ENCODE results near the gene MBL2. TPM values are rescaled to one million over a fixed set of nuclear protein-coding genes. Genes with fewer than 3 reads are reported as not detected.

The MBL2 gene
- total RNA-seq, 1 experiment from 2014 or later: not detected

GRCh38 chr10:52756295-52756694 lies 16.3 kb downstream of the MBL2 start:
- H3F3A ChIP-seq (ENCODE audit: insufficient read depth, low read depth): no peaks in the 10 kb centered on the region
- no peaks in the 10 kb centered on the region for H3K9me3 ChIP-seq (ENCODE audit: insufficient read depth, low read depth)
- intact Hi-C loops (cut with micrococcal nuclease; ENCODE audit: unreplicated experiment): no loop called here
- no TSS peak for BruUV-seq (replicated peaks)
- no peak overlapping the region for H3K4me3 ChIP-seq
- H3K4me2 ChIP-seq: no peak overlapping the region
- no peak overlapping the region for H2AFZ ChIP-seq
- no peaks in the 10 kb centered on the region for H3K36me3 ChIP-seq (ENCODE audit: low read depth)
- DNase-seq: no peak
- H3K27ac ChIP-seq: no peak overlapping the region
- H3K27me3 ChIP-seq (ENCODE audit: insufficient read depth, low read depth): no peaks in the 10 kb centered on the region
- H4K20me1 ChIP-seq (ENCODE audit: insufficient read depth): no peaks in the 10 kb centered on the region
- TF ChIP-seq EZH2 (IDR thresholded peaks at IDR 0.05; ENCODE audit: low read depth) (no peak), CTCF (conservative IDR thresholded peaks at IDR 0.05) (no peak)
- no peaks in the 10 kb centered on the region for H3K4me1 ChIP-seq (replicated peaks; ENCODE audit: insufficient read depth)
- H3K79me2 ChIP-seq (ENCODE audit: low read depth): no peaks in the 10 kb centered on the region
- CTCF ChIA-PET: no interaction called here
- POLR2A ChIA-PET (ENCODE audit: unreplicated experiment): no interaction called here
- H3K9me2 ChIP-seq (ENCODE audit: insufficient read depth): no peaks in the 10 kb centered on the region

DNA sequence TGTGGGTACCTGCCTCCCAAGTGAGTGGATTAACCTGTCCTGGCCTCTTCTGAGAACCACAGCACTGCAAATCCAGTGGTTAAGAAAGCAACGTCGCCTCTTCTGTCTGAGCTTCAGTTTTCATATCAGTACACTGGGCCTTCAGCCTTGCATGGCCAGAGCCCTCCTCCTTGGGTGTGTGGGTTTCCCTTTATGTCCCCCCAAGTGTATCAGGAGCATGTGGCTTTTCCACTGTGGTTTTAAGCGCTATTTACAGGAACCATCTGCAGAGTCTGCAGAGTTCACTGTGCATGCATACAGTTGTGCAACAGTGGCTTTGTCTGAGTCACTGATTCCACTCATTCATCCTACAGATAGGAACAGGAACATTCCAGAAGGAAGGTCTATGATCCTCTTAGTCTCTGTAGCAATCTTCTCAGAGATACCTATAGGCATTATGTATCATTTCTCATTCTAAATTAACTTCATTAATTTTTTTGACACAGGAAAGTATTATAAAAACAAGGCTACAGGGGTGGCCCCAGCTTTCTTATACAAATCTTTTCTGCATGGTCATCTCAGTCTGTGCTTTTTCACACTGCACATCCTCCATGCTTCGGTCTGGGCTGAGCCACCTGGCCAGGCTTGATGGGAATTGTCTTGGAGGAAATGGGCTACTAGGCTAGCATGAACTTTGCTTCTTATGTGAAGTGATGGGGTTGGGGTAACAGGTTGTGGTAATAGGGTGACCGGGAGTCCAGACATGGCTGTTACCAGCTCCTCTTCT lies 17.1 kb downstream of the MBL2 start:
- H3K27ac ChIP-seq: no peak overlapping the region
- H3K9me2 ChIP-seq (ENCODE audit: insufficient read depth): no peaks in the 10 kb centered on the region
- no peak overlapping the region for H3K4me2 ChIP-seq
- no peaks in the 10 kb centered on the region for H3K4me1 ChIP-seq (replicated peaks; ENCODE audit: insufficient read depth)
- no peaks in the 10 kb centered on the region for H3K9me3 ChIP-seq (ENCODE audit: insufficient read depth, low read depth)
- H3K27me3 ChIP-seq (ENCODE audit: insufficient read depth, low read depth): no peaks in the 10 kb centered on the region
- H2AFZ ChIP-seq: no peak overlapping the region
- no TSS peak for BruUV-seq (replicated peaks)
- ChIA-PET POLR2A (ENCODE audit: unreplicated experiment) (no interaction called here), CTCF (no interaction called here)
- TF ChIP-seq CTCF (conservative IDR thresholded peaks at IDR 0.05): no peak
- no peak for TF ChIP-seq EZH2 (IDR thresholded peaks at IDR 0.05; ENCODE audit: low read depth)
- H4K20me1 ChIP-seq (ENCODE audit: insufficient read depth): no peaks in the 10 kb centered on the region
- H3K36me3 ChIP-seq (ENCODE audit: low read depth): no peaks in the 10 kb centered on the region
- H3F3A ChIP-seq (ENCODE audit: insufficient read depth, low read depth): no peaks in the 10 kb centered on the region
- DNase-seq: no peak
- intact Hi-C loops (cut with micrococcal nuclease; ENCODE audit: unreplicated experiment): no loop called here
- no peaks in the 10 kb centered on the region for H3K79me2 ChIP-seq (ENCODE audit: low read depth)
- H3K4me3 ChIP-seq: no peak overlapping the region

DNA sequence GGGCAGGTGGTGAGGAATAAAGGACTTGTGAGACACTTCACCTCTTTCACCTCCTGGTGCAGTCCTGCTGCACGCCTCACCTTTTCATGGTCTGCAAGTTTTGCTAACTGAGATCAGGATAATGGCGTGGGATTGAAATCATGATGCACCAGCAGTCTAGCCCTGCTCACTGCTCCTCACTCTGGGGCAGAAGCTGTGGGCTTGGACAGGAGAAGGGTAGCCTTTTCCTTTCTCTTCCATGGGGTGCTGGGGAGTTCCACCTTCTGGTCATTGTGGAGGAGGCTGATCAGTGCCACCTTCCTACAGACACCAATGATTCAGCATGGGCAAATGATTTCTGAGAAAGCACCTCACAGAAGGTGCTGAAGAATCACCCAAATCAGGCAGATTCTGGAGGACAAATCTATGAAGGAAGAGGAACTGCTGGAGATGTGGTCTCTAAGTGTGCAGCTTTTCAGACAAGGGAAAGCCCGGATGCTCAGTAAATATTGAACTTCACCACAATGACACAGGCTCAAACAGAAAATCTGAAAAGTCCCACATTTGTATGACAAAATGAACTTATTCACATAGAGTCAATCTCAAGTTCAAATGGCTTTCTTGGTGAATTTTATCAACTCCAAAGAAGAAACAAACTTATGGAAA lies 19.7 kb downstream of the MBL2 start:
- Histone ChIP-seq H2AFZ (no peak overlapping the region), H3K4me2 (no peak overlapping the region), H3K27me3 (ENCODE audit: insufficient read depth, low read depth) (no peaks in the 10 kb centered on the region), H3K9me2 (ENCODE audit: insufficient read depth) (no peaks in the 10 kb centered on the region), H3K4me1 (replicated peaks; ENCODE audit: insufficient read depth) (no peaks in the 10 kb centered on the region), H3K36me3 (ENCODE audit: low read depth) (no peaks in the 10 kb centered on the region), H3K9me3 (ENCODE audit: insufficient read depth, low read depth) (no peaks in the 10 kb centered on the region), H4K20me1 (ENCODE audit: insufficient read depth) (no peaks in the 10 kb centered on the region), H3K27ac (no peak overlapping the region), H3F3A (ENCODE audit: insufficient read depth, low read depth) (no peaks in the 10 kb centered on the region), H3K79me2 (ENCODE audit: low read depth) (no peaks in the 10 kb centered on the region), H3K4me3 (no peak overlapping the region)
- no peak for DNase-seq
- TF ChIP-seq EZH2 (IDR thresholded peaks at IDR 0.05; ENCODE audit: low read depth) (no peak), CTCF (conservative IDR thresholded peaks at IDR 0.05) (no peak)
- intact Hi-C loops (cut with micrococcal nuclease; ENCODE audit: unreplicated experiment): no loop called here
- no TSS peak for BruUV-seq (replicated peaks)
- ChIA-PET CTCF (no interaction called here), POLR2A (ENCODE audit: unreplicated experiment) (no interaction called here)
